Neural cell (in vitro differentiated cells): ENCODE measurements around the gene FHIT.

Source experiments
- POLR2AphosphoS5 ChIP-seq: IDR thresholded peaks from 2 replicates; pipeline ENCODE4 v1.6.1; 2012
- TAF1 ChIP-seq: IDR thresholded peaks from 2 replicates; pipeline ENCODE4 v1.6.1; 2012; ENCODE audit warnings: low read depth
- TF ChIP-seq, protein P1 (sequence below): fragments of 450-650 bp; IDR thresholded peaks from 2 replicates; pipeline ENCODE4 v1.5.1; 2014; ENCODE audit warnings: antibody characterized with exemption, mild to moderate bottlenecking, moderate library complexity; ENCODE audit not compliant: poor library complexity, severe bottlenecking

DNA sequence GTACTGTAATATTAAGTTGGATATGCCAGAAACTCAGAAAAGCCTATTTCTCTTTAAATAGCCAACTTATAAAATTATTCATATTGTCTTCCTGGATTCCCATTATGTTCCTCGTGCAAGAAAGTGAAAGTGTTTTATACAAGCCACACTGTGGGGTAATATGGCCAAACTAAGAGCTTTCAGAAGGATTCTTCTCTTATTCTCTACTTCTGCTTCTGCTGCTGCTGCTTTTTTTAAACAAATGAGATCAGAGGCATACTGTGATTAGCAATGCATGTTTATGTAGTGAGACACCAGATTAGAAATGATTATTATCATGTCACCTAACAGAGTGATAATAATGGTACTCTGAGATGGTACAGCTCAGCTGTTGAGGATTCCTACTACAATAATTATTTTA lies 1174.9 kb downstream of the FHIT start:
- TF ChIP-seq, protein P1, sequence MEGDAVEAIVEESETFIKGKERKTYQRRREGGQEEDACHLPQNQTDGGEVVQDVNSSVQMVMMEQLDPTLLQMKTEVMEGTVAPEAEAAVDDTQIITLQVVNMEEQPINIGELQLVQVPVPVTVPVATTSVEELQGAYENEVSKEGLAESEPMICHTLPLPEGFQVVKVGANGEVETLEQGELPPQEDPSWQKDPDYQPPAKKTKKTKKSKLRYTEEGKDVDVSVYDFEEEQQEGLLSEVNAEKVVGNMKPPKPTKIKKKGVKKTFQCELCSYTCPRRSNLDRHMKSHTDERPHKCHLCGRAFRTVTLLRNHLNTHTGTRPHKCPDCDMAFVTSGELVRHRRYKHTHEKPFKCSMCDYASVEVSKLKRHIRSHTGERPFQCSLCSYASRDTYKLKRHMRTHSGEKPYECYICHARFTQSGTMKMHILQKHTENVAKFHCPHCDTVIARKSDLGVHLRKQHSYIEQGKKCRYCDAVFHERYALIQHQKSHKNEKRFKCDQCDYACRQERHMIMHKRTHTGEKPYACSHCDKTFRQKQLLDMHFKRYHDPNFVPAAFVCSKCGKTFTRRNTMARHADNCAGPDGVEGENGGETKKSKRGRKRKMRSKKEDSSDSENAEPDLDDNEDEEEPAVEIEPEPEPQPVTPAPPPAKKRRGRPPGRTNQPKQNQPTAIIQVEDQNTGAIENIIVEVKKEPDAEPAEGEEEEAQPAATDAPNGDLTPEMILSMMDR, result no peak
- no peak for TF ChIP-seq POLR2AphosphoS5
- TF ChIP-seq TAF1, result no peak
